Stimulated activated naive B cell treated with anti-CD40 and anti-IgM and Interleukin-4, amounts not matched to agents 10 μg/mL and 1 μg/mL and 100 μg/mL, for 72 hours (primary cell): Measurements from ENCODE around the gene CPNE5.
A peak's percentile ranks its signal among the peaks of the same experiment; 100 is the strongest.
"Not testable (repeated sequence)": the region's sequence is repeated elsewhere in the genome, so short reads cannot be mapped to it uniquely, and the experiment has no call there.

ENCODE experiments used
- ATAC-seq, 2 donors: fragments of 150-1000 bp; cut with Tn5 transposase; replicated peaks; 2 replicates each; pipeline ENCODE4 v1.10.0; 2021; ENCODE audit warnings: moderate library complexity in 1 of 2
- DNase-seq: peaks from one replicate; pipeline ENCODE4 v3.0.0; 2021
- H3K27ac Mint-ChIP-seq: one replicate; pipeline ENCODE4 v1.8.0; 2022; ENCODE audit warnings: mild to moderate bottlenecking, mixed read lengths
- H3K27me3 Mint-ChIP-seq, 2 donors: one replicate each; pipeline ENCODE4 v1.8.0; 2022; ENCODE audit warnings: mixed read lengths in 2 of 2
- H3K36me3 Mint-ChIP-seq, 2 donors: one replicate each; pipeline ENCODE4 v1.8.0; 2022; ENCODE audit warnings: mixed read lengths in 2 of 2, mild to moderate bottlenecking in 1 of 2
- H3K4me1 Mint-ChIP-seq, 2 donors: one replicate each; pipeline ENCODE4 v1.8.0; 2022; ENCODE audit warnings: mixed read lengths in 2 of 2, mild to moderate bottlenecking in 1 of 2
- H3K4me3 Mint-ChIP-seq, 2 donors: one replicate each; pipeline ENCODE4 v1.8.0; 2022; ENCODE audit warnings: mild to moderate bottlenecking in 2 of 2, mixed read lengths in 2 of 2, moderate library complexity in 1 of 2
- H3K9me3 Mint-ChIP-seq, 2 donors: one replicate each; pipeline ENCODE4 v1.8.0; 2022; ENCODE audit warnings: mixed read lengths in 2 of 2, mild to moderate bottlenecking in 1 of 2

Gene CPNE5

DNA sequence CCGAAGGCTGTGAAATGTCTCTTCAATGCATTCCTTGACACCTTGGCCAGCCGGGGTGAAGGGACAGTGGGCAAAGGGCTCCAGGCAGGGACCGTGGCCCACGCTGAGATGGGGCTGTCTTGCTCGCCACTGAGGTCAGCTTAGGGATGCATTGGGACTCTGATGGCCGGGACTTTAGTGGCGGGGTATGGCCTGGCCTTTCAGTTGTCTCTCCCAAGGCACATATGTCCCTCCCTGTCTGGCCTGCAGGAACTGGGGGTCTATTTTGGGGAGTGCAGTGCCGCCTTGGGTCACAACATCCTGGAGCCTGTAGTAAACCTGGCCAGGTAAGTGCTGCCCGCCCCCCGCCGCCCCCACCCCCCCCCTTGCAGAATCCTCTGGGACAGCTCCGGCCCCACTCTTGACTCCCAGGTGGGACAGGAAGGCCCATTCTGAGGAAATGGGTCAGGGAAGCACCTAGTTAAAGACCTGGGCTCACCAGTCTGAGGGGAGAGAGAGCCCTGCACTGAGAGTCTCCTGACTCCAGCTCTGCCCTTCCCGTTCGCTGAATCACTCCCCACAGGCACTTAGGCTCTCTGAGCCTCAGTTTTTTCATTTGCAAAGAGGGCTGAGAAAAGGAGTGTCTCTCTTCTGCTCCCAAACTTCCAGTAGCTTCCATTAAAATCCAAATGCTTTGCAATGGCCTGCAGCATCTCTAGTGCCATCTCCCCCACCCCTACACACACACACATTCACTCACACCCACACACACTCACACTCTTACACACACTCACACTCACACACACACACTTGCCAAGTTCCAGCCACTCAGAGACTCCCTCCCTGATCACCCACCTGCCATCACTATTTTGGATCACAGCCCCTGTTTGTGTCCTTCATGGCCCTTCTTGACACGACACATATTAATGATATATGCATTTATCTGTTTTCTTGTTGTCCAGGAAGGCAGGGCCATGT lies 108.5 kb downstream of the CPNE5 start:
- ATAC-seq (no peak), DNase-seq (no peak)
- no peaks in the 10 kb centered on the region for H3K36me3 Mint-ChIP-seq
- no peak overlapping the region for H3K27ac Mint-ChIP-seq
- peaks cover 0 to 5% of the 10 kb centered on the region in 2 donors for H3K9me3 Mint-ChIP-seq
- no peaks in the 10 kb centered on the region for H3K27me3 Mint-ChIP-seq
- peaks cover 43 to 65% of the 10 kb centered on the region in 2 donors for H3K4me1 Mint-ChIP-seq
- no peak overlapping the region for H3K4me3 Mint-ChIP-seq

DNA sequence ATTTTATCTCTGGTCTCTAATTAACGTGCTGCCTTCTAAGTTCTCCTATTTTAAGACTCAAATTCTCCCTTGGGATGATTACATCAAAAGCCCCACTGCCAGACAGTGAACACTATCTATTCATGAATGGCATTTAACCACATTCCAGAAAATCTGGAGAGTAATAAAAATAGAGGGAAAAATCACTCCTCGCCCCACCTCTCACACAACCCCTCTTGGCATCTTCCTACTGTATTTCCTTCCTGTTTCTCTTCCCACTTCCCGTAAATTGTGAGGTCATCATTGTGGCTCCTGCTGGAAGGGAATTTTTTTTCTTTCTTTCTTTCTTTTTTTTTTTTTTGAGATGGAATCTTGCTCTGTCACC lies 110.1 kb downstream of the CPNE5 start:
- Mint-ChIP-seq H3K4me3 (no peak overlapping the region), H3K9me3 (peaks cover 0 to 5% of the 10 kb centered on the region in 2 donors), H3K27me3 (no peaks in the 10 kb centered on the region), H3K27ac (no peak overlapping the region), H3K4me1 (peaks cover 51 to 66% of the 10 kb centered on the region in 2 donors), H3K36me3 (no peaks in the 10 kb centered on the region)
- no peak for DNase-seq
- ATAC-seq, result no peak

DNA sequence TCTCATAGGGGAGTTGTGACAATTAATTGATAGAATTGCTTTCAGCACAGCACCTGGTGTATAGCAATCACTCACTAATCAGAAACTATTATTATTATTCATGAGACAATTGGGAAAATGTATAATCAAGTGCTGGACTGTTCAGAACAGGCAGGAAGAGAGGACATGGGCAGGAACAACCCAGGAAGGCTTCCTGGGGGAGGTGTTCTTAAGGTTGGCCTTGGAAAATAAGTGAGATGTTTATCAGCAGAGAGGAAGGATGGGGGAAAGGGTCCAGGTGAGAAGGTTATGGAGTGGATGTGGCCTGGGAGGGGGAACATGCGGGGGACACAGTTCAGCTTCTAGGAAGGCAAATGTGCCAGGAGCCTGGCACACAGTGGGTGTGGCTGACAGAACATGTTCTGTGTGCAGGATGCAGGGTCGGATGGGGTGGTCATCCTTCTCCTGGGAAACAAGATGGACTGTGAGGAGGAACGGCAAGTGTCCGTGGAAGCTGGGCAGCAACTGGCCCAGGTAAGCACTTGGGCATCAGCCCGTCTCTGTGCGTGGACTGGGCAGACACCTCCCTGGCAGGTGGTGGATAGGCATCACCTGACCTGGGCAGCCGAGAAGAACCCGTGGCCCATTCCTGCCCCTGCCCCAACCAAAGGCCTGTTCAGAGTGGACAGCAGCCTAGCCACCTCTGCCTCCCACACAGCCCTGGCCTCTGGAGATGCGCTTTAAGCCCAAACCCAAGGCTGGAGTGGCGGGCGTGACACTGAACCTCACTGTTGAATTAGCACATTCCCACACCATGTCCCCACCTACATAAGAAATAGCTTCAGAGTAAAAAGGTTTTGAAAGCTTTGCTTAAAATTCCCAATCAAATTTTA lies 110.7 kb downstream of the CPNE5 start:
- H3K9me3 Mint-ChIP-seq, result peaks cover 0 to 5% of the 10 kb centered on the region in 2 donors
- H3K4me1 Mint-ChIP-seq, result peaks cover 50 to 60% of the 10 kb centered on the region in 2 donors
- DNase-seq (no peak), ATAC-seq (no peak)
- H3K27ac Mint-ChIP-seq, result peak overlapping the region; percentile 61
- H3K27me3 Mint-ChIP-seq, result no peaks in the 10 kb centered on the region
- no peak overlapping the region for H3K4me3 Mint-ChIP-seq
- H3K36me3 Mint-ChIP-seq, result no peaks in the 10 kb centered on the region

DNA sequence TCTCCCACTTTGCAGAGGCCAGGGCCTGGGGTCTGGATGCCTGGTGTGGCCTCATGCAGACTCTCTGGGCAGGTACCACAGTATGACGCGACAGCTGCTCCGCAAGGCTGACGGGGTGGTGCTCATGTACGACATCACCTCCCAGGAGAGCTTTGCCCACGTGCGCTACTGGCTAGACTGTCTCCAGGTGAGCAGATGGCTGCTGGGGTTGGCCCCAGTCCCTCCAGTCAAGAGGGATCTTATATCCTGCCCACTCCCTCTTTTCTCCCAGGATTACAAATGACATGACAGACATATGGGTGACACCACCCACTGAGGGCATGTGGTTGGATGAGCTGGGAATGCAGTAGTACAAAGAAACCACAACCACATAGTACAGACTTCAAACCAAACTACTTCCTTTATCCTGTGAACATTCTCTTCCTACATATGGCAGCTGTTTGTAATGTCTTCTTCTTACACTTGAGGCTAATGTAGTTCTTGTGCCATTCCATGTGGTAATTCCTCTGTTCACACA lies 111.7 kb downstream of the CPNE5 start:
- DNase-seq (no peak), ATAC-seq (peak in 1 of 2 donors; percentile 12)
- peaks cover 0 to 5% of the 10 kb centered on the region in 2 donors for H3K9me3 Mint-ChIP-seq
- no peaks in the 10 kb centered on the region for H3K36me3 Mint-ChIP-seq
- H3K27ac Mint-ChIP-seq, result peak overlapping the region; percentile 86
- H3K27me3 Mint-ChIP-seq, result no peaks in the 10 kb centered on the region
- H3K4me3 Mint-ChIP-seq, result no peak overlapping the region
- H3K4me1 Mint-ChIP-seq, result peaks cover 50 to 56% of the 10 kb centered on the region in 2 donors

DNA sequence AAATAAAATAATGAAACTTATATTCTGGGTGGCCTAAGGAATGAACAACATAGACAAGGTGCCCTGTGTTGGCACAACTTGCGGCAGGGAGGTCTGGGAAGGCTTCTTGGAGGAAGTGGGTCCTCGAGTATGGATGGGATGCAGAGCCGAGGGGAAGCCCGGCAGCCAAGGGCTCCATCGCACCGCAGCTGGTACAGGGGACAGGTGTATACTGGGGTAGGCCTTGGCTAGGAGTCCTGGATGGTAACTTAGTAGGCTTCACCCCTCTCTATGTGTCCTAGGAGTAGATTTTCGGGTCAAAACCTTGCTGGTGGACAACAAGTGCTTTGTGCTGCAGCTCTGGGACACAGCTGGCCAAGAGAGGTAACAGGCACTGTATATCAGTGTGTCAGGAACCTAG lies 113.7 kb downstream of the CPNE5 start:
- Mint-ChIP-seq H3K27me3 (no peaks in the 10 kb centered on the region), H3K36me3 (no peaks in the 10 kb centered on the region), H3K4me1 (peaks cover 49 to 66% of the 10 kb centered on the region in 2 donors), H3K4me3 (no peak overlapping the region), H3K9me3 (peaks cover 0 to 5% of the 10 kb centered on the region in 2 donors), H3K27ac (peak overlapping the region; percentile 48)
- no peak for ATAC-seq
- no peak for DNase-seq

DNA sequence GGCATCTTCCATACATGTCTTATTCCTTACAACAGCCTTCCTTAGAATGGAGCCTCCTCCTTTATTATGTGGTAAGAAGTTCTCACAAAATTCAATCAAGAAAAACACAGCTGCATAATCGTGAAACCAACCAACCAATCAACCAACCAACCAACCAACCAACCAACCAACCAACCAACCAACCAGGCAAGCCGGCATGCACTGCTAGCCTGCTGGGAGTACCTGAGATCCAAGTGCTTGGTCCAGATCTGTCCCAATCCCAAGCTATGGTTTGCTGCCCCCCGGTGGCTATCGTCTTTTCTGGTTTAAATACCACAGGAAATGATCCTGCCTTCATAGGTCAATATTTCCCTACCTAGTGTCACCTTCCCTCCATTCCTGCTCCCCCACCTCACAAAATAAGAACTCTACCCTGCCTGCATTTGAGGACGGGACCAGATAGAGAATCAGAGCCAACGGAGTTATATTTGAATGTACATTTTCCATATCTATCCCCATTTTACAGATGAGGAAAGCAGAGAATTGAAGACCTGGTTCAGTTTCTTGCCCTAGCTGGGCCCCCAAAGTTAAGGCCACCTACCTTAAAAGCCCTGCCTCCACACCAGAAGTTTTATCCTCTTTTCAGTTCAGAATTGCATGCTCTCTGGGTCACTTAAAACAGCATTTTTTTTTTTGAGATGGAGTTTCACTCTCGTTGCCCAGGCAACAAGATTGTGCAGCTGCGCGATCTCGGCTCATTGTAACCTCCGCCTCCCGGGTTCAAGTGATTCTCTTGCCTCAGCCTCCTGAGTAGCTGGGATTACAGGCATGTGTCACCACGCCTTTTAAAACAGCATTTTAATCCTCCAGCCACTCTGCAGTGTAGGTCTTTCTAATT lies 114.5 kb downstream of the CPNE5 start:
- Mint-ChIP-seq H3K4me3 (no peak overlapping the region), H3K27me3 (no peaks in the 10 kb centered on the region), H3K9me3 (peaks cover 0 to 5% of the 10 kb centered on the region in 2 donors), H3K36me3 (no peaks in the 10 kb centered on the region), H3K27ac (no peak overlapping the region), H3K4me1 (peaks cover 51 to 74% of the 10 kb centered on the region in 2 donors)
- no peak for DNase-seq
- ATAC-seq, result no peak

DNA sequence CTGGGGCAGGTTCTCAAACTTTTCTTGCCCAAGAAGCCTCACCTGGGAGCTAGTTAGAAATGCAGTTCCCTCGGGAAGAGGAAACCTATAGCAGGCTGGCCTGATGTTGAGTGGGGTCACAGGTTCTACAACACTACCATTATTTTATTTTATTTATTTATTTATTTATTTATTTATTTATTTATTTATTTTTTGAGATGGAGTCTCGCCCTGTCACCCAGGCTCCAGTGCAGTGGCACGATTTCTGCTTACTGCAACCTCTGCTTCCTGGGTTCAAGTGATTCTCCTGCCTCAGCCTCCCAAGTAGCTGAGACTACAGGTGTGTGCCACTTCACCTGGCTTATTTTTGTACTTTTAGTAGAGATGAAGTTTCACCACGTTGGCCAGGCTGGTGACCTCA lies 115.3 kb downstream of the CPNE5 start:
- not testable (repeated sequence) for ATAC-seq, H3K36me3 Mint-ChIP-seq, H3K27me3 Mint-ChIP-seq, H3K27ac Mint-ChIP-seq, H3K4me3 Mint-ChIP-seq, DNase-seq, H3K9me3 Mint-ChIP-seq
- H3K4me1 Mint-ChIP-seq, result peaks cover 51 to 70% of the 10 kb centered on the region in 2 donors

DNA sequence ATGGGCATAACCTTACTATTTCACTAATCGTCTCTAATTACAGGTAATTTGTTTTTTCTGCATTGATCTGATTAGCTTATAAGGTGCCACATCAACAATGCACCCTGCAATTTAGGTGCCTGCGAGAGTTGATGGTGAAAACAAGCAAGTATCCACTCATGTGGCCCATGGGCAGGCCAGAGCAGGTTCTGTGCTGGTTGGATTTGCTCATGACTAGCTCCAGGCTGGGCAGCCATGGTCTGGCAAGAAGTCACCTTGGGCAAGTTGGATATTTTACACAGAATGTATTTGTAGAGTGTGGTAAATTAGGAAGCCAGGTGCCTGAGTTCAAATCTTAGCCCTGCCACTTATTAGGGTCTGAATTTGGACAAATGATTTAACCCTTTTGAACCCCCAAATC lies 116.4 kb downstream of the CPNE5 start:
- Mint-ChIP-seq H3K9me3 (peaks cover 0 to 5% of the 10 kb centered on the region in 2 donors), H3K4me3 (no peak overlapping the region), H3K36me3 (no peaks in the 10 kb centered on the region), H3K27ac (no peak overlapping the region), H3K27me3 (no peaks in the 10 kb centered on the region), H3K4me1 (peaks cover 42 to 58% of the 10 kb centered on the region in 2 donors)
- DNase-seq (no peak), ATAC-seq (no peak)

DNA sequence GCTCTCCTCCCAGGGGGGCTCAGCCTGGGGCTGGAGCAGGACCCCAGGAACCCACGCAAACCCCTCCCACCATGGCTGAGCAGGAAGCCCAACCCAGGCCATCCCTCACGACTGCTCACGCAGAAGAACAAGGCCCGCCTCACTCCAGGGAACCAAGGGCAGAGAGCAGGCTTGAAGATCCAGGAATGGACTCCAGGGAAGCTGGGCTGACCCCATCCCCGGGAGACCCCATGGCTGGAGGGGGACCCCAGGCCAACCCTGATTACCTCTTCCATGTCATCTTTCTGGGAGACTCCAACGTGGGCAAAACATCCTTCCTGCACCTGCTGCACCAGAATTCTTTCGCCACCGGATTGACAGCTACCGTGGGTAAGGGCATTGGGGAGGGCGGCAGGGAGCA lies 116.9 kb downstream of the CPNE5 start:
- Mint-ChIP-seq H3K27ac (no peak overlapping the region), H3K4me1 (peaks cover 37 to 53% of the 10 kb centered on the region in 2 donors), H3K27me3 (no peaks in the 10 kb centered on the region), H3K36me3 (no peaks in the 10 kb centered on the region), H3K4me3 (no peak overlapping the region), H3K9me3 (no peaks in the 10 kb centered on the region)
- no peak for ATAC-seq
- no peak for DNase-seq

DNA sequence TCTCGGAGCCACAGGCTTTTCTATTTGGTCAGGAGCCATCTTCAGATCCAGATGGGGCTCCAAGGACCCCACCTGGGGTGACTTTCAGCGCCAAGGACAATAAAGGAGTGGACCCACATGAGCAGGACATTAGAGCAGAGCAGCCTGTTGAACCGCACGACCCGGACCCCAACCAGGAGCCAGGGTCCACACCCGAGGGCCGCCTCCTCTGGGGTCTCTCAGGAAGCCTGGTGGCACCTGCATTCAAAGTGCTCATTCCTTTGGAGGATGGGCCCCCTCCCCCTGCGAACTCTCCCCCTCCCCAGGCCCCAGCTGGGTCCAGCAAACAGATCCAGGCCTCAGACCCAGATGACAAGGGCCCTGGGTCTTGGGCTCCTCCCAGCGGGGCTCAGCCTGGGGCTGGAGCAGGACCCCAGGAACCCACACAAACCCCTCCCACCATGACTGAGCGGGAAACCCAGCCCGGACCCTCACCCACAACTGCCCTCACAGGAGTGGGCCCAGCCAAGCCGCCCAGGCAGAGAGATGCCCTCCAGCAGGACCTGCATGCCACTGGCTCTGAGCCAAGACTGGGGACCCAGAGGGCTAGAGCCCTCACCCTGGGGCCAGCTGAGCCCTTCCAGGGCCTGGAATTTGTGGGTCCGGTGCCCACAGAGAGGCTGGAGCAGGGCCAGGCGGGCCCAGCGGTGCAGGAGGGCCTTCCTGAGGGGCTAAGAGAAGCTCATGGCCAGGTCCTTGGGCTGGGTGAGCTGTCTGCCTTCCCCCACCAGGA lies 117.7 kb downstream of the CPNE5 start:
- H3K4me3 Mint-ChIP-seq, result no peak overlapping the region
- H3K27ac Mint-ChIP-seq, result peak overlapping the region; percentile 37
- H3K4me1 Mint-ChIP-seq, result peaks cover 33 to 45% of the 10 kb centered on the region in 2 donors
- no peaks in the 10 kb centered on the region for H3K36me3 Mint-ChIP-seq
- no peaks in the 10 kb centered on the region for H3K9me3 Mint-ChIP-seq
- H3K27me3 Mint-ChIP-seq, result no peaks in the 10 kb centered on the region
- ATAC-seq, result no peak
- no peak for DNase-seq

DNA sequence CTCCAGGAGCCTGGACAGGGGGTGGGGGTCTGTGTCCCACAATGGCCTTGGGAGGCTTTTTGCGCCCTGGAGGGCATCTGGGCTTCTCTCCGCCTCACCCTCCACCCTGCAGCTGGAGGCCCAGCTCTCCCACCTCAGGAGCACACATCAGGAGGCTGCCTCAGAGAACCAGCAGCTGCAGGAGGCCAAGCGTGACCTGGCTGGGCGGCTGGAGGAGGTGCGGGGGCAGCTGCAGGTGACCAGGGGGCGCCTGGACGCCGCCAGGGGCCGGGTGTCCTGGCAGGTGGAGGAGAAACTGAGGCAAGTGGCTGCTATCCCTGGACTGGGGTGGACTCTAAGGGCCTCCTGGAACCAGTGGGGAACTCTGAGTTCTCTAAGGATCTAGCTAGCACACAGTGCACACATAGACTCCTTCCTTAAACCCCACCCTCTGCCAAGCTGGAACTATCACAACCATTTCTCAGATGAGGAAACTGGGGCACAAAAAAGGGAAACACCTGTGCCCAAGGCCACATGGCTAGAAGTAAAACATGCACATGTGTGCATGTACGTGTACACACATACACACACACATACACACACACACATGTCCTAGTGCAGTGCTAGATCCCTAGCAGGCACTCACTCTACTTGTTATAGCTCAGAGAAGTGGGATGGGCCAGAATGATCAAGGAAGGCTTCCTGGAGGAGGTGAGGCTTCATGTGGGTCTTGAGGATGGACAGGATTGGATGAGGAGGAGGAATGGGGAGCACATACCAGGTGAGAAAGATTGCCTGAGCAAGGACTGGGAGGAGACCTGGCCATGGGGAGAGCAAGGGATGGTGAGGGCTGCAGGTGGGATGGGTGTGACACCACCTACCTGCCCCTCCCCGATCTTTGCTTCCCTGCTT lies 118.7 kb downstream of the CPNE5 start:
- peaks cover 28 to 35% of the 10 kb centered on the region in 2 donors for H3K4me1 Mint-ChIP-seq
- H3K36me3 Mint-ChIP-seq, result no peaks in the 10 kb centered on the region
- no peak overlapping the region for H3K27ac Mint-ChIP-seq
- no peaks in the 10 kb centered on the region for H3K27me3 Mint-ChIP-seq
- no peaks in the 10 kb centered on the region for H3K9me3 Mint-ChIP-seq
- H3K4me3 Mint-ChIP-seq, result no peak overlapping the region
- DNase-seq (no peak), ATAC-seq (peak; percentile 47)

DNA sequence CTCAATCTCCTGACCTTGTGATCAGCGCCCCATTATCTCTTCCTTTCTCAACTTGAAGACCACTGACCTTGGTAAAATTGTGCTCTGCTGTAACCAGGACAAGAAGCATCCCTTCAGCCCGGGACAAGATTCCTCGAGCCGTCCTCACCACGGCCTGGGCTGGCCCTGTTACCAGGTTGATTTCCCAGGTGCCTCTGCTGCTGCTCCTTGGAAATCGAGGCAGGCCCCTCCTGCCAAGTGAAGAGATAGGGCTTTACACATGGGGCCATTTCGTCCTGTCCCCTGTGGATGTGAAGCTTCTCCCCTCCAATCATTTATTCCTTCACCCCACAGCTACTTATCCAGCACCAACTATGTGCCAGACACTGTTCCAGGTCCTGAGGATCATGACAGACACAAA lies 120.1 kb downstream of the CPNE5 start:
- Mint-ChIP-seq H3K27me3 (no peaks in the 10 kb centered on the region), H3K36me3 (no peaks in the 10 kb centered on the region), H3K4me1 (peaks cover 17 to 21% of the 10 kb centered on the region in 2 donors), H3K27ac (no peak overlapping the region), H3K9me3 (no peaks in the 10 kb centered on the region), H3K4me3 (no peak overlapping the region)
- DNase-seq (no peak), ATAC-seq (no peak)
